ENCODE results near the gene SEC14L1.

- TF ChIP-seq EZH2 (optimal IDR thresholded peaks at IDR 0.05; ENCODE audit: low read depth, low read length): no peak
- TF ChIP-seq CTCF (IDR thresholded peaks at IDR 0.05; ENCODE audit: low read length): no peak
- TF ChIP-seq EZH2phosphoT487 (IDR thresholded peaks at IDR 0.05; ENCODE audit: low read length): no peak
These were observed 117.9 kb downstream of the SEC14L1 start for GRCh38 chr17:77258638-77259037.
